ENCODE data around the gene CFAP119.
A peak's percentile ranks its signal among the peaks of the same experiment; 100 is the strongest.

The CFAP119 gene

DNA sequence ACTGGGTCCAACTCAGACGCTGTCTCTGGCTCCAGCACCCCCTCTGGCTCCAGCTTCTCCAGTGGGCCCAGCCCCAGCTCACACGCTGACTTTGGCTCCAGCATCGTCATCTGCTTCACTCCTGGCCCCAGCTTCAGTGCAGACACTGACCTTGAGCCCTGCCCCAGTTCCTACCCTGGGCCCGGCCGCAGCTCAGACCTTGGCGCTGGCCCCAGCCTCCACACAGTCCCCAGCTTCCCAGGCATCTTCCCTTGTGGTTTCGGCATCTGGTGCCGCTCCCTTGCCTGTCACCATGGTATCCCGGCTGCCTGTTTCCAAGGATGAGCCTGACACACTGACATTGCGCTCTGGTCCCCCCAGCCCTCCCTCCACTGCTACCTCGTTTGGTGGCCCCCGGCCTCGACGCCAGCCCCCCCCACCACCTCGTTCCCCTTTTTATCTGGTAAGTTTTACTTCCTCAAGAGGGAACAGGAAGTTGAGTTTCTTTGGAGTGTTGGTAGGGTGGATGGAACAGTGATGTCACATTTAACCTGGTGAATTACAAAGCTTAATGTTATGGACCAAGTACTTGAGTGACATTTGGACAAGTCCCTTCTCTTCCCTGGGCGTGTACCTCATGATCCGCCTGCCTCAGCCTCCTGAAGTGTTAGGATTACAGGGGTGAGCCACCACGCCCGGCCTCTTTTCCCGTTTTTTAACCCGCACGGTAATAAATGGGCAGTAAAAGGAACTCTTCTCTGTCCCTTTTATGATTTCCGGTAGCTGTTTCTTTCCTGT, 37.0 kb downstream of the CFAP119 start:
- Mint-ChIP-seq H3K36me3 (ENCODE audit: low read depth) (peaks cover 70% of the 10 kb centered on the region), H3K4me3 (no peak overlapping the region), H3K27me3 (ENCODE audit: low read depth) (no peaks in the 10 kb centered on the region), H3K9me3 (no peaks in the 10 kb centered on the region), H3K27ac (no peak overlapping the region), H3K4me1 (ENCODE audit: low read depth) (peaks cover 6% of the 10 kb centered on the region)

DNA sequence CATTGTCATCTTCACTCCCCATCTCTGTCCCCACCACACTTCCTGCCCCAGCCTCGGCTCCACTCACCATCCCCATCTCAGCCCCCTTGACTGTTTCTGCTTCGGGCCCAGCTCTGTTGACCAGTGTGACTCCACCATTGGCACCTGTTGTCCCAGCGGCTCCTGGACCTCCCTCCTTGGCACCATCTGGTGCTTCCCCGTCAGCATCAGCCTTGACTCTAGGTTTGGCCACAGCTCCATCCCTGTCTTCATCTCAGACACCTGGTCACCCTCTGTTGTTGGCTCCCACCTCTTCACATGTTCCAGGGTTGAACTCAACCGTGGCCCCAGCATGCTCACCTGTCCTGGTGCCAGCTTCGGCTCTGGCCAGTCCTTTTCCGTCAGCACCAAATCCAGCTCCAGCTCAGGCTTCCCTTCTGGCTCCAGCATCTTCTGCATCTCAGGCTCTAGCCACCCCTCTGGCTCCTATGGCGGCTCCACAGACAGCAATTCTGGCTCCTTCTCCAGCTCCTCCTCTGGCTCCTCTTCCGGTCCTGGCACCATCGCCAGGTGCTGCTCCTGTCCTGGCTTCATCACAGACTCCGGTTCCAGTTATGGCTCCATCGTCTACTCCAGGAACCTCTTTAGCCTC, 38.0 kb downstream of the CFAP119 start:
- Mint-ChIP-seq H3K9me3 (no peaks in the 10 kb centered on the region), H3K4me3 (no peak overlapping the region), H3K36me3 (ENCODE audit: low read depth) (peaks cover 68% of the 10 kb centered on the region), H3K27ac (peak overlapping the region; percentile 8), H3K27me3 (ENCODE audit: low read depth) (no peaks in the 10 kb centered on the region), H3K4me1 (ENCODE audit: low read depth) (peaks cover 6% of the 10 kb centered on the region)

DNA sequence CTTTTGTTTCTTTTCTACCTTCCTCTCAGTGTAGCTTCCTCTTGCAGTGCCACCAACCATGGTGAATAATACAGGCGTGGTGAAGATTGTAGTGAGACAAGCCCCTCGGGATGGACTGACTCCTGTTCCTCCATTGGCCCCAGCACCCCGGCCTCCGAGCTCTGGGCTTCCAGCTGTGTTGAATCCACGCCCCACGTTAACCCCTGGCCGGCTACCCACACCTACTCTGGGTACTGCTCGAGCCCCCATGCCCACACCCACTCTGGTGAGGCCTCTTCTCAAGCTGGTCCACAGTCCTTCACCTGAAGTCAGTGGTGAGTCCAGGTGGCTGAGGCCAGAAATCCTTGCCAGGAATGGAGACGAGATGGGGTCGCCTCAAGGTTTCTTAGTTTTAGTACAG, 38.9 kb downstream of the CFAP119 start:
- H3K36me3 Mint-ChIP-seq (ENCODE audit: low read depth): peaks cover 65% of the 10 kb centered on the region
- peaks cover 4% of the 10 kb centered on the region for H3K4me1 Mint-ChIP-seq (ENCODE audit: low read depth)
- H3K27ac Mint-ChIP-seq: no peak overlapping the region
- no peaks in the 10 kb centered on the region for H3K27me3 Mint-ChIP-seq (ENCODE audit: low read depth)
- no peaks in the 10 kb centered on the region for H3K9me3 Mint-ChIP-seq
- H3K4me3 Mint-ChIP-seq: no peak overlapping the region

DNA sequence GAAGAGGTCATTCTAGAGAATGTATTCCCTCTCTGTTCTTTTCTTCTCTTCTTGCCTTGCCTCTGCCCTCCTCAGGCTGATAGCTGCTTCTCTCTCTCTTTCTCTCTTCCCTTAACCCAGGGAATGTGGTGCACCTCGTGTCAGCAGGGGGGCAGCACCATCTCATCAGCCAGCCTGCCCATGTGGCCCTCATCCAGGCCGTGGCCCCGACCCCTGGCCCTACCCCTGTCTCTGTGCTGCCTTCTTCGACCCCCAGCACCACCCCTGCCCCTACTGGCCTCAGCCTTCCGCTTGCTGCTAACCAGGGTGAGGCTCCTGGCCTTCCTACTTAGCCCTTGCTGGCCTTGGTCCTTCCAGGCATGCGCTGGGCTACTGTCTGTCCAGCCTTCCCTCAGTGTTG, 39.4 kb downstream of the CFAP119 start:
- H3K9me3 Mint-ChIP-seq: no peaks in the 10 kb centered on the region
- peaks cover 66% of the 10 kb centered on the region for H3K36me3 Mint-ChIP-seq (ENCODE audit: low read depth)
- H3K4me1 Mint-ChIP-seq (ENCODE audit: low read depth): peaks cover 3% of the 10 kb centered on the region
- H3K4me3 Mint-ChIP-seq: no peak overlapping the region
- H3K27ac Mint-ChIP-seq: no peak overlapping the region
- no peaks in the 10 kb centered on the region for H3K27me3 Mint-ChIP-seq (ENCODE audit: low read depth)

DNA sequence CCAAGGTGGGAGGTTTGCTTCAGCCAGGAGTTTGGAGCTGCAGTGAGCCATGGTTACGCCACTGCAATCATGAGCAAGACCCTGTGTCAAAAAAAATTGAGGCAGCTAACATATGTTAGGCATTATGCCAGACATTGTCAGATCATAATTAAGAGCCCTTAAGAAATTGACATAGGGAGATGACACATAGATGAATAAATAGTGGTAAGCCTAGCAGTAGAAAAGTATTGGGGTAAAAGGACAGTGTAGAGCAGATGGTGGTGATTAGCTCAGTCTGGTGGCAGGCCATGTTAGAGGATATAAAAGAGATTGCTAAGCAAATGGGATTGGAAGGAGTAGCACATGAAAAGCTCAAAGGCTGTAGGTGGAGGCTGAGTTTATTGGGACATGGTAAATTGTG, 40.3 kb downstream of the CFAP119 start:
- no peak overlapping the region for H3K27ac Mint-ChIP-seq

DNA sequence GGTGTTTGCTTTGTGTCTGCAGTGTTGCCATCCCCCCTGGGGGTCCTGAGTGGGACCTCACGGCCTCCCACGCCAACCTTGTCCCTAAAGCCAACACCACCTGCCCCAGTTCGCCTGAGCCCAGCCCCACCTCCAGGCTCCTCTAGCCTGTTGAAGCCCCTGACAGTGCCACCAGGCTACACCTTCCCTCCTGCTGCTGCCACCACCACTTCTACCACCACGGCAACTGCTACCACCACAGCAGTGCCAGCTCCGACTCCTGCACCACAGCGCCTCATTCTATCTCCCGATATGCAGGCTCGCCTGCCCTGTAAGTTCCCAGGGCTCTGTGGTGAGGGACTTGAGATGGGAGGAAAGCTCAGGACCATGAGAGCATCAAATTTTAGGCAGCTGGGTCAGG, 40.7 kb downstream of the CFAP119 start:
- Mint-ChIP-seq H3K27me3 (ENCODE audit: low read depth) (no peaks in the 10 kb centered on the region), H3K4me1 (ENCODE audit: low read depth) (peaks cover 10% of the 10 kb centered on the region), H3K9me3 (no peaks in the 10 kb centered on the region), H3K36me3 (ENCODE audit: low read depth) (peaks cover 74% of the 10 kb centered on the region), H3K4me3 (no peak overlapping the region), H3K27ac (no peak overlapping the region)

More for the DNA sequence above, 40.3 kb downstream of the CFAP119 start:
- Mint-ChIP-seq H3K4me1 (ENCODE audit: low read depth) (peaks cover 6% of the 10 kb centered on the region), H3K4me3 (no peak overlapping the region), H3K9me3 (no peaks in the 10 kb centered on the region), H3K27me3 (ENCODE audit: low read depth) (no peaks in the 10 kb centered on the region), H3K36me3 (ENCODE audit: low read depth) (peaks cover 70% of the 10 kb centered on the region)

DNA sequence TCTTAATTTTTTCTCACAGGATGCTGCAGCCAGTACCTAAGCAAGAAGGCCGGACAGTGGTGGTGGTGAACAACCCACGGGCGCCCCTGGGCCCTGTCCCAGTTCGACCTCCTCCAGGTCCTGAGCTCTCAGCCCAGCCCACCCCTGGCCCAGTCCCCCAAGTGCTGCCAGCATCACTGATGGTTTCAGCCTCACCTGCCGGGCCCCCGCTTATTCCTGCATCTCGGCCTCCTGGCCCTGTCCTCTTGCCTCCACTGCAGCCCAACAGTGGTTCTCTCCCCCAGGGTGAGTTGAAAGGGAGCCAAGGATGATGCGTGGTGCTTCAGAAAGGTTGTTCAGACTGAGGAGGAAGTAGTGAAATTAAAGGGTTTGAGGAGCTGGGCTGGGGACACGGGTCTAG, 41.2 kb downstream of the CFAP119 start:
- peaks cover 14% of the 10 kb centered on the region for H3K4me1 Mint-ChIP-seq (ENCODE audit: low read depth)
- H3K9me3 Mint-ChIP-seq: no peaks in the 10 kb centered on the region
- H3K27me3 Mint-ChIP-seq (ENCODE audit: low read depth): no peaks in the 10 kb centered on the region
- peaks cover 75% of the 10 kb centered on the region for H3K36me3 Mint-ChIP-seq (ENCODE audit: low read depth)
- H3K27ac Mint-ChIP-seq: no peak overlapping the region
- no peak overlapping the region for H3K4me3 Mint-ChIP-seq

DNA sequence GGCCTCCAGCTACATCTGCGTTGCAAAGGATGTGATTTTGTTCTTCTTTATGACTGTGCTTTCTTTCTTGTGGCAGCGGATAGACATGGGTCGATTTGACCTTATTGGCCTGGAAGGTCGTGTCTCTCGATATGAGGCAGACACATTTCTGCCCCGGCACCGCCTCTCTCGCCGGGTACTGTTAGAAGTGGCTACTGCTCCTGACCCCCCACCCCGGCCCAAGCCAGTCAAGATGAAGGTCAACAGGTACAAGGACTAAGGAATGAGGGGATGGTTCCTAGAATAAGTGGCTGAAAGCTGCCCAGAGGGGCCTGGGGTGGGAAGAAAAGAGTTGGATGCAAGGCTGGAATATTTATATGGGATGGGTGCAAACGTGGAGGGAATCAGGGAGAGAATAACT, 41.8 kb downstream of the CFAP119 start:
- peaks cover 73% of the 10 kb centered on the region for H3K36me3 Mint-ChIP-seq (ENCODE audit: low read depth)
- H3K27me3 Mint-ChIP-seq (ENCODE audit: low read depth): no peaks in the 10 kb centered on the region
- H3K27ac Mint-ChIP-seq: no peak overlapping the region
- H3K4me1 Mint-ChIP-seq (ENCODE audit: low read depth): peaks cover 18% of the 10 kb centered on the region
- H3K9me3 Mint-ChIP-seq: no peaks in the 10 kb centered on the region
- no peak overlapping the region for H3K4me3 Mint-ChIP-seq

DNA sequence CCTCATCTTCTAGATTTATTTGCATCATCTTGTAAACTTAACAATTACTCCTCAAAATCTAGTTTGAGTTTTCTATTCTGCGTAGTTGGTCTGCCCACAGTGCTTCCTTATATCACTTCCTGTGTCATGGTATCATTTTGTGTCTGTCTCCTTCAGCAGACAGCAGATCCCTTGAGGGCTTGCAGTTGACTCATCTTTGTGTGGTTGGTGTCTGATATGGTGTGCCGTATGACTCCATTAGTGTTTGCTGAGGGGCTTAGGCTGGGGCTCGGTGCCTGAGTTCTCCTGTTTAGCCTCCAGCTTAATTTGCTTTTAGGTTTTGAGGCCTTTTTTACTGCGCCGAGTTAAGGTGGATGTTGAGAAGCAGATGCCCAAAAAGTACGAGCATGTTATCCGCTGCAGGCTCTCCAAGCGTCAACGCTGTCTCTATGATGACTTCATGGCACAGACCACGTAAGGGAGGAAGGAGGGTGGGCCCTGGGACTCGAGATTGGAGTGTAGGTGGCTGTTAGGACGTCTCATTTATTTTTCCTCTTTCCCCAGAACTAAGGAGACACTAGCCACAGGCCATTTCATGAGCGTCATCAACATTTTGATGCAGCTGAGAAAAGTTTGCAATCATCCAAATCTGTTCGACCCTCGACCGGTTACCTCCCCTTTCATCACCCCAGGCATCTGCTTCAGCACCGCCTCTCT, 46.0 kb downstream of the CFAP119 start:
- Mint-ChIP-seq H3K4me1 (ENCODE audit: low read depth) (peaks cover 23% of the 10 kb centered on the region), H3K4me3 (peak overlapping the region; percentile 81), H3K9me3 (no peaks in the 10 kb centered on the region), H3K36me3 (ENCODE audit: low read depth) (peaks cover 68% of the 10 kb centered on the region), H3K27me3 (ENCODE audit: low read depth) (no peaks in the 10 kb centered on the region), H3K27ac (peak overlapping the region; percentile 96)

DNA sequence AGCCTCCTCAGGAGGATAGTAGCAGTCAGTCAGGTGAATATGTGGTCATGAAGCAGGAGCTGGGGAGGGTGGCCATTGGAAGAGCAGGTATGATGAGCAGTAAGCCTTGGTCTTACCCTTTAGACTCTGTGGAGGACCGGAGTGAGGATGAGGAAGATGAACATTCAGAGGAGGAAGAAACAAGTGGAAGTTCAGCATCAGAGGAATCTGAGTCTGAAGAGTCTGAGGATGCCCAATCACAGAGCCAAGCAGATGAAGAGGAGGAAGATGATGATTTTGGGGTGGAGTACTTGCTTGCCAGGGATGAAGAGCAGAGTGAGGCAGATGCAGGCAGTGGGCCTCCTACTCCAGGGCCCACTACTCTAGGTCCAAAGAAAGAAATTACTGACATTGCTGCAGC, 50.1 kb downstream of the CFAP119 start:
- no peaks in the 10 kb centered on the region for H3K9me3 Mint-ChIP-seq
- H3K4me1 Mint-ChIP-seq (ENCODE audit: low read depth): peaks cover 20% of the 10 kb centered on the region
- no peak overlapping the region for H3K4me3 Mint-ChIP-seq
- H3K36me3 Mint-ChIP-seq (ENCODE audit: low read depth): peaks cover 73% of the 10 kb centered on the region
- peak overlapping the region; percentile 47 for H3K27ac Mint-ChIP-seq
- no peaks in the 10 kb centered on the region for H3K27me3 Mint-ChIP-seq (ENCODE audit: low read depth)

DNA sequence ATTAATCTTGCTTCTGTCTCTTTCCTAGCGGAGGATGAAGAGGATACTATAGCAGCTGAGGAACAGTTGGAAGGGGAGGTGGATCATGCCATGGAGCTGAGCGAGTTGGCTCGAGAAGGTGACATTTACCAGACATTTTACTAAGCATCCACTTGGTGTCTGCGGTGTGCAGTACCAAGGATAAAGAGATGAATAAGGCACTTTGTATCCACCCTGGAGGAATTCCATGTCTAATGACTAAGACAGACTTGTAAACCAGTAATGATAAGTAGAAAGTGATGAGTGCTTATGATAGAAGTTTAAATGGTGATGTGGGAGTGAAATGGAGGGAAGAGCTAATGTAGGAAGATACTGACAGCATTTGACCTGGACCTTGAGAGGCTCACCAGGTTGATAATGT, 50.9 kb downstream of the CFAP119 start:
- no peak overlapping the region for H3K27ac Mint-ChIP-seq

More for the DNA sequence above, 50.9 kb downstream of the CFAP119 start:
- Mint-ChIP-seq H3K4me3 (no peak overlapping the region), H3K36me3 (ENCODE audit: low read depth) (peaks cover 67% of the 10 kb centered on the region), H3K9me3 (no peaks in the 10 kb centered on the region), H3K27me3 (ENCODE audit: low read depth) (no peaks in the 10 kb centered on the region), H3K4me1 (ENCODE audit: low read depth) (peaks cover 14% of the 10 kb centered on the region)

All from T-helper 1 cell treated with Interleukin-12 subunit alpha and Interleukin-12 subunit beta and Interleukin-4 antibody, amounts not matched to agents 30 μg/mL and 1 μg/mL, for 36 hours (primary cell).